Skeletal muscle satellite cell (primary cell): ENCODE data around the gene ZNF511.
A peak's percentile ranks its signal among the peaks of the same experiment; 100 is the strongest.

ENCODE experiments used
- H3K27me3 ChIP-seq: 2 replicates; pipeline ENCODE4 v1.7.0; 2013; ENCODE audit warnings: low read length; ENCODE audit not compliant: control insufficient read depth, insufficient read depth
- H3K36me3 ChIP-seq: 2 replicates; pipeline ENCODE4 v1.7.0; 2013; ENCODE audit warnings: mild to moderate bottlenecking, control low read depth, low read length; ENCODE audit not compliant: insufficient read depth
- H3K4me1 ChIP-seq: 2 replicates; pipeline ENCODE4 v1.7.0; 2013; ENCODE audit warnings: low read length; ENCODE audit not compliant: control insufficient read depth, insufficient read depth
- H3K4me2 ChIP-seq: 2 replicates; pipeline ENCODE4 v1.7.0; 2013; ENCODE audit warnings: mild to moderate bottlenecking, low read length
- H3K4me3 ChIP-seq: 2 replicates; pipeline ENCODE4 v1.7.0; 2013; ENCODE audit warnings: low read length
- H3K9ac ChIP-seq: 2 replicates; pipeline ENCODE4 v1.7.0; 2013; ENCODE audit warnings: mild to moderate bottlenecking, low read depth, low read length, moderate library complexity
- H3K9me3 ChIP-seq: replicated peaks from 2 replicates; pipeline ENCODE4 v1.7.0; 2013; ENCODE audit warnings: mild to moderate bottlenecking, control low read depth, low read length

The ZNF511 gene

GRCh38 chr10:133275684-133276092 lies 33.0 kb upstream of the ZNF511 start:
- no peak overlapping the region for H3K9ac ChIP-seq
- H3K9me3 ChIP-seq = no peaks in the 10 kb centered on the region
- no peak overlapping the region for H3K4me3 ChIP-seq
- H3K27me3 ChIP-seq = peaks cover 25% of the 10 kb centered on the region
- peaks cover 3% of the 10 kb centered on the region for H3K36me3 ChIP-seq
- no peaks in the 10 kb centered on the region for H3K4me1 ChIP-seq
- H3K4me2 ChIP-seq = no peak overlapping the region

- no peaks in the 10 kb centered on the region for H3K9me3 ChIP-seq
- peaks cover 25% of the 10 kb centered on the region for H3K27me3 ChIP-seq
- H3K4me2 ChIP-seq = no peak overlapping the region
- no peak overlapping the region for H3K4me3 ChIP-seq
- H3K4me1 ChIP-seq = no peaks in the 10 kb centered on the region
- peaks cover 3% of the 10 kb centered on the region for H3K36me3 ChIP-seq
- H3K9ac ChIP-seq = no peak overlapping the region
Observed at GRCh38 chr10:133276100-133276434, 32.6 kb upstream of the ZNF511 start.

- Histone ChIP-seq H3K9ac (no peak within 1 kb of the TSS), H3K36me3 (peaks cover 8% of the 10 kb centered on the region), H3K9me3 (no peaks in the 10 kb centered on the region), H3K4me2 (peak within 1 kb of the TSS; percentile 44), H3K4me3 (no peak within 1 kb of the TSS), H3K4me1 (no peaks in the 10 kb centered on the region), H3K27me3 (peaks cover 25% of the 10 kb centered on the region)
Observed at GRCh38 chr10:133276435-133277201, 32.1 kb upstream of the ZNF511 start, which contains the start of gene ADAM8. Gene ADAM8, minus strand, starts transcription at chr10:133276868. Its CDS starts 51 bp downstream, at chr10:133276817.

GRCh38 chr10:133277277-133277992 lies 31.3 kb upstream of the ZNF511 start:
- Histone ChIP-seq H3K27me3 (peaks cover 25% of the 10 kb centered on the region), H3K36me3 (peaks cover 16% of the 10 kb centered on the region), H3K9ac (no peak overlapping the region), H3K4me1 (no peaks in the 10 kb centered on the region), H3K4me2 (no peak overlapping the region), H3K4me3 (no peak overlapping the region), H3K9me3 (no peaks in the 10 kb centered on the region)

- Histone ChIP-seq H3K9me3 (no peaks in the 10 kb centered on the region), H3K4me2 (no peak overlapping the region), H3K36me3 (peaks cover 23% of the 10 kb centered on the region), H3K4me1 (no peaks in the 10 kb centered on the region), H3K4me3 (no peak overlapping the region), H3K27me3 (peaks cover 25% of the 10 kb centered on the region), H3K9ac (no peak overlapping the region)
Observed at GRCh38 chr10:133277993-133278576, 30.6 kb upstream of the ZNF511 start.

- Histone ChIP-seq H3K27me3 (peaks cover 25% of the 10 kb centered on the region), H3K4me3 (no peak overlapping the region), H3K4me2 (no peak overlapping the region), H3K36me3 (peaks cover 28% of the 10 kb centered on the region), H3K9ac (no peak overlapping the region), H3K4me1 (no peaks in the 10 kb centered on the region), H3K9me3 (no peaks in the 10 kb centered on the region)
Observed at GRCh38 chr10:133278577-133279265, 30.0 kb upstream of the ZNF511 start.

- no peak overlapping the region for H3K9ac ChIP-seq
- no peak overlapping the region for H3K4me3 ChIP-seq
- peaks cover 24% of the 10 kb centered on the region for H3K27me3 ChIP-seq
- no peak overlapping the region for H3K4me2 ChIP-seq
- H3K36me3 ChIP-seq = peaks cover 36% of the 10 kb centered on the region
- no peaks in the 10 kb centered on the region for H3K4me1 ChIP-seq
- no peaks in the 10 kb centered on the region for H3K9me3 ChIP-seq
Observed at GRCh38 chr10:133279326-133280226, 29.1 kb upstream of the ZNF511 start.

GRCh38 chr10:133280391-133281059 lies 28.2 kb upstream of the ZNF511 start:
- H3K4me1 ChIP-seq = no peaks in the 10 kb centered on the region
- H3K9ac ChIP-seq = no peak overlapping the region
- H3K27me3 ChIP-seq = peaks cover 15% of the 10 kb centered on the region
- no peak overlapping the region for H3K4me2 ChIP-seq
- H3K36me3 ChIP-seq = peaks cover 44% of the 10 kb centered on the region
- no peaks in the 10 kb centered on the region for H3K9me3 ChIP-seq
- no peak overlapping the region for H3K4me3 ChIP-seq

GRCh38 chr10:133281084-133281483 lies 27.6 kb upstream of the ZNF511 start:
- no peak overlapping the region for H3K4me2 ChIP-seq
- H3K9ac ChIP-seq = no peak overlapping the region
- no peak overlapping the region for H3K4me3 ChIP-seq
- no peaks in the 10 kb centered on the region for H3K4me1 ChIP-seq
- H3K36me3 ChIP-seq = peaks cover 50% of the 10 kb centered on the region
- H3K27me3 ChIP-seq = peaks cover 9% of the 10 kb centered on the region
- H3K9me3 ChIP-seq = no peaks in the 10 kb centered on the region

GRCh38 chr10:133281628-133282372 lies 26.9 kb upstream of the ZNF511 start:
- H3K4me2 ChIP-seq = no peak overlapping the region
- H3K4me3 ChIP-seq = no peak overlapping the region
- peaks cover 56% of the 10 kb centered on the region for H3K36me3 ChIP-seq
- H3K27me3 ChIP-seq = peaks cover 3% of the 10 kb centered on the region
- no peaks in the 10 kb centered on the region for H3K4me1 ChIP-seq
- no peak overlapping the region for H3K9ac ChIP-seq
- no peaks in the 10 kb centered on the region for H3K9me3 ChIP-seq
